RCC 7860 (cell line): Measurements from ENCODE around the gene FAM229A.

Experiments used
- DNase-seq: peaks from one replicate; pipeline ENCODE4 v3.0.0-alpha.2; 2015; ENCODE audit warnings: low spot score
- FAIRE-seq: peaks from 2 replicates; lab custom pipeline; 2012; peaks lifted over from hg19 to GRCh38; lab: Jason Lieb, UNC

Gene FAM229A

GRCh38 chr1:32350785-32351398 is 11.4 kb downstream of the FAM229A start:
- no peak for FAIRE-seq
- DNase-seq: no peak

- peak; percentile 36 for DNase-seq
- no peak for FAIRE-seq
These were observed 13.0 kb downstream of the FAM229A start for GRCh38 chr1:32349211-32349708.

- FAIRE-seq: no peak
- DNase-seq: no peak
These were observed 15.6 kb downstream of the FAM229A start for GRCh38 chr1:32346532-32347157.

GRCh38 chr1:32345289-32345827 is 16.9 kb downstream of the FAM229A start:
- FAIRE-seq (no peak), DNase-seq (no peak)

GRCh38 chr1:32342704-32343103 is 19.6 kb downstream of the FAM229A start:
- no peak for DNase-seq
- FAIRE-seq: no peak

GRCh38 chr1:32341971-32342370 is 20.3 kb downstream of the FAM229A start:
- DNase-seq: no peak
- FAIRE-seq: no peak

- no peak for FAIRE-seq
These were observed 21.0 kb downstream of the FAM229A start for GRCh38 chr1:32341186-32341757.

GRCh38 chr1:32339363-32339978 is 22.8 kb downstream of the FAM229A start:
- no peak for FAIRE-seq
- DNase-seq: peak; percentile 59

More at GRCh38 chr1:32341186-32341757, 21.0 kb downstream of the FAM229A start:
- no peak for DNase-seq

- FAIRE-seq (no peak), DNase-seq (no peak)
These were observed 23.6 kb downstream of the FAM229A start for GRCh38 chr1:32338637-32339145.

GRCh38 chr1:32337855-32338636 is 24.2 kb downstream of the FAM229A start:
- FAIRE-seq (no peak), DNase-seq (no peak)

- peak; percentile 71 for DNase-seq
These were observed 25.2 kb downstream of the FAM229A start for GRCh38 chr1:32336963-32337675.

GRCh38 chr1:32336591-32336932 is 25.7 kb downstream of the FAM229A start:
- FAIRE-seq (no peak), DNase-seq (no peak)

More at GRCh38 chr1:32336963-32337675, 25.2 kb downstream of the FAM229A start:
- FAIRE-seq: no peak

GRCh38 chr1:32335790-32336590 is 26.3 kb downstream of the FAM229A start, which contains the start of gene MARCKSL1:
Gene MARCKSL1, minus strand, starts transcription at chr1:32336233. Its CDS starts 200 bp downstream, at chr1:32336033.
- no peak for FAIRE-seq
- peak; percentile 23 for DNase-seq

GRCh38 chr1:32335535-32335789 is 26.8 kb downstream of the FAM229A start:
- FAIRE-seq: no peak
- no peak for DNase-seq

- FAIRE-seq: no peak
- no peak for DNase-seq
These were observed 27.3 kb downstream of the FAM229A start for GRCh38 chr1:32334864-32335534.

GRCh38 chr1:32334274-32334861 is 27.9 kb downstream of the FAM229A start:
- FAIRE-seq: no peak

GRCh38 chr1:32333251-32333963 is 28.9 kb downstream of the FAM229A start:
- FAIRE-seq (no peak), DNase-seq (no peak)

More at GRCh38 chr1:32334274-32334861, 27.9 kb downstream of the FAM229A start:
- DNase-seq: no peak
